ENCODE measurements around the gene SCAMP5. TPM values are rescaled to one million over a fixed set of nuclear protein-coding genes. Genes with fewer than 3 reads are reported as not detected.

The SCAMP5 gene
- total RNA-seq, 1 donor from 2014 or later, result 18.1 TPM

- DNase-seq (ENCODE audit: low read depth in 2 of 2), result no peak
Observed at GRCh38 chr15:75045332-75046015, 50.1 kb downstream of the SCAMP5 start.

GRCh38 chr15:75048394-75048793 is 53.0 kb downstream of the SCAMP5 start:
- no peak for DNase-seq (ENCODE audit: low read depth in 2 of 2)

- DNase-seq (ENCODE audit: low read depth in 2 of 2), result peak in 1 of 2 donors; percentile 46
Observed at GRCh38 chr15:75049392-75049791, 54.0 kb downstream of the SCAMP5 start.

- DNase-seq (ENCODE audit: low read depth in 2 of 2), result no peak
Observed at GRCh38 chr15:75050283-75050682, 54.9 kb downstream of the SCAMP5 start.

GRCh38 chr15:75051191-75051608 is 55.8 kb downstream of the SCAMP5 start:
- DNase-seq (ENCODE audit: low read depth in 2 of 2), result no peak

GRCh38 chr15:75051711-75052110 is 56.3 kb downstream of the SCAMP5 start:
- DNase-seq (ENCODE audit: low read depth in 2 of 2), result no peak

- DNase-seq (ENCODE audit: low read depth in 2 of 2), result no peak
Observed at GRCh38 chr15:75052972-75053747, 57.8 kb downstream of the SCAMP5 start.

GRCh38 chr15:75053748-75054125 is 58.4 kb downstream of the SCAMP5 start:
- DNase-seq (ENCODE audit: low read depth in 2 of 2), result no peak

- peak; percentile 26 to 75 for DNase-seq (ENCODE audit: low read depth in 2 of 2)
Observed at GRCh38 chr15:75054172-75054897, 59.0 kb downstream of the SCAMP5 start.

GRCh38 chr15:75056036-75056435 is 60.7 kb downstream of the SCAMP5 start:
- no peak for DNase-seq (ENCODE audit: low read depth in 2 of 2)

- DNase-seq (ENCODE audit: low read depth in 2 of 2), result no peak
Observed at GRCh38 chr15:75058127-75058905, 63.0 kb downstream of the SCAMP5 start.

GRCh38 chr15:75059607-75060006 is 64.2 kb downstream of the SCAMP5 start:
- no peak for DNase-seq (ENCODE audit: low read depth in 2 of 2)

GRCh38 chr15:75061272-75061671 is 65.9 kb downstream of the SCAMP5 start:
- DNase-seq (ENCODE audit: low read depth in 2 of 2), result no peak

- DNase-seq (ENCODE audit: low read depth in 2 of 2), result no peak
Observed at GRCh38 chr15:75062706-75063105, 67.3 kb downstream of the SCAMP5 start.

- DNase-seq (ENCODE audit: low read depth in 2 of 2), result no peak
Observed at GRCh38 chr15:75063338-75063737, 68.0 kb downstream of the SCAMP5 start.

GRCh38 chr15:75063889-75064288 is 68.5 kb downstream of the SCAMP5 start:
- DNase-seq (ENCODE audit: low read depth in 2 of 2), result no peak

- no peak for DNase-seq (ENCODE audit: low read depth in 2 of 2)
Observed at GRCh38 chr15:75064846-75065245, 69.5 kb downstream of the SCAMP5 start.

- DNase-seq (ENCODE audit: low read depth in 2 of 2), result no peak
Observed at GRCh38 chr15:75065467-75065850, 70.1 kb downstream of the SCAMP5 start.

- DNase-seq (ENCODE audit: low read depth in 2 of 2), result no peak
Observed at GRCh38 chr15:75065851-75066509, 70.6 kb downstream of the SCAMP5 start.

GRCh38 chr15:75067123-75067830 is 71.9 kb downstream of the SCAMP5 start:
- DNase-seq (ENCODE audit: low read depth in 2 of 2), result no peak

Data from dermis microvascular lymphatic vessel endothelial cell (primary cell).